GM18873 (cell line): ENCODE results near the gene RREB1.

ENCODE experiments used
- ATAC-seq: cut with Tn5 transposase; IDR thresholded peaks from one replicate; pipeline ENCODE4 v1.9.1; 2021; ENCODE audit warnings: mild to moderate bottlenecking, moderate library complexity, moderate number of reproducible peaks; ENCODE audit not compliant: unreplicated experiment, low FRiP score

The RREB1 gene

DNA sequence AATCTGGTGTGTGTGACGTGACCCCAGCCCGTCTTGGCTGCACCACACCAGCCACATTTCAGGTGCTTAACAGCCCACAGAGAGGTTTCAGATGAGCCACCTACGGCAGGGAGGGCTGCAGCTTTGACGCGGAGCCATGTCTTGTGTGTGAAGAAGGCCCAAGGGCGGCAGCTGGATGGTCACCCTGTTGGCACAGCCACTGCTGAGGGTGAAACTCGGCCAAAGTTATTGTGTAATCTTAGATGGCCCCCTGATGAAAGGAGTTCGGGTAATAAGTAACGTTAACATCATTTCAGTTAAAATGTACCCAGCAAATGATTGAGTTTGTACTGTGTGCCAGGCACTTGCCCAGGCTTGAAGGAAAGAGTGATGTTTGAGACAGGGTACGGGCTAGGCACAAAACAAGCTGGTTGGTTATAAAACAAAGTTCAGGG, 108.1 kb downstream of the RREB1 start:
- ATAC-seq: no peak

DNA sequence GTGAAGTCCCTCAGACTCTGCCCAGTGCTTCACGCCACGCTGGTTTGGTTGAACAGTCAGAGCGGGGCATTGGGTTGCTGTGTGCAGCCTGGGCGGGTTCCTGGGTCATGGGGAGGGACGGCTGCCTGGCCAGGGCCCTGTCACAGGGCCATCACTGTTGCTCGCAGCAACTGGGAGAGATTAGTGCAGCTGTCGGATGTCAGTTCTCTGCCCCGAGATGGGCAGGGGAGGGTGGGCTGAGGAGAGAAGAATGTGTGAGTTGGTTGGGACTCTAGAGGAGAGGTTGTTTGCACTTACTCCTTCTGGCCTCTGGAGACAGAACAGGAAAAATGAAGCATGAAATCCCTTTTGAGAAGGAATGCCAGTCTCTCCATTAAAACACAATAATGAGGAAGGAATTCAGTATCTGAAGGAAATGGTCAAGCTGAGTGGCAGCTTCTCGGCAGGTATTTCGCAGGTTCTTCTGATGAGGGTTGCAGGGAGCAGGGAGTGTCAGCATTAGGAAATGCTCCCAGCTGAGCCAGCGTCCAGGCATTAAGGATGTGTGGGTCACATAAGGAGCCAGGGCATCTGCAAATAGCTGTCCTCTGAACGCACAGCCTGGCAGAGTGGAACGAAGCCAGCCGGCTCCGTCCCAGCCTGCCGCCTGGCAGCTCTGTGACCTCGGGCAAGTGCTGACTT, 109.3 kb downstream of the RREB1 start:
- no peak for ATAC-seq

GRCh38 chr6:7218406-7218988, 110.7 kb downstream of the RREB1 start:
- ATAC-seq: no peak

DNA sequence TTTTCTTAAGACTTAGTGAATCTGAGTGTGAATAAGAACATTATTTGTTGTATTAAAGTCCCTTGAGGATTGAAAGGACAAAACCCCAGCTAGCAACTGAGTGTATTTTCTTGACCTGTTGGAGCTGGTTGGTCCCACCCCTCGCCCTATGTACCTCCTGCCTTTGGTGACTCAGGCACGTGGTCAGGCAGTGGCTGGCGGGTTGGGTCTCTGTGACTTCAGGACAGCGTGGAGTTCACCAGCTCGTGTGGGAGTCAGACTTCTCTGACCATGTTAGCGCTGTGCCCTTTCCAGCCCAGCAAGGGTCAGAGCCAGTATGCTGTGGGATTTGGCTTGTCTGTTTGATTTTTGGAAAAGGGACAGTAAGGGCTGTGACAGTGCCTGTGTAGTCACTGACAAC, 111.5 kb downstream of the RREB1 start:
- no peak for ATAC-seq

- ATAC-seq: no peak
Observed at GRCh38 chr6:7222197-7222596, 114.4 kb downstream of the RREB1 start.

- no peak for ATAC-seq
Observed at GRCh38 chr6:7224731-7225130, 117.0 kb downstream of the RREB1 start.

DNA sequence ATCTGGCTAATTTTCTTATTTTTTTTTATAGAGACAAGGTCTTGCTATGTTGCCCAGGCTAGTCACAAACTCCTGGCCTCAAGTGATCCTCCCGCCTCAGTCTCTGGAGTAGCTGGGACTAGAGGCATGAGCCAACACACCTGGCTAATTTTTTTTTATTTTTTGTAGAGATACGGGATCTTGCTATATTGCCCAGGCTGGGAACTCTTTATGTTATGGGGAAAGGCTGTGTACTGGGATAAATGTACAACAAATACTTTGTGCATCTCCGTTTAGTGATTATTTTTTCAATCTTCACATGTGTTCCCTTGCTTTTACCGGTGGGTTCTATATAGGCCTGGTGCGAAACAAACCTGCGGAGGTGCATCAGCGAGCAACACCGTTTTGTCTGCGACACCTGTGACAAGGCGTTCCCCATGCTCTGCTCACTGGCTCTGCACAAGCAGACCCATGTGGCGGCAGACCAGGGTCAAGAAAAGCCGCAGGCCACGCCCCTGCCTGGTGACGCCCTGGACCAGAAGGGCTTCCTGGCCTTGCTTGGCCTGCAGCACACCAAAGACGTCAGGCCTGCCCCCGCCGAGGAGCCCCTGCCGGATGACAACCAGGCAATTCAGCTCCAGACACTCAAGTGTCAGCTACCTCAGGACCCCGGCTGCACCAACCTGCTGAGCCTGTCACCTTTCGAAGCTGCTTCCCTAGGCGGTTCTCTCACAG, 121.1 kb downstream of the RREB1 start:
- ATAC-seq: no peak

- ATAC-seq: no peak
Observed at GRCh38 chr6:7229376-7230326, 121.9 kb downstream of the RREB1 start.

GRCh38 chr6:7230327-7230691, 122.5 kb downstream of the RREB1 start:
- no peak for ATAC-seq

DNA sequence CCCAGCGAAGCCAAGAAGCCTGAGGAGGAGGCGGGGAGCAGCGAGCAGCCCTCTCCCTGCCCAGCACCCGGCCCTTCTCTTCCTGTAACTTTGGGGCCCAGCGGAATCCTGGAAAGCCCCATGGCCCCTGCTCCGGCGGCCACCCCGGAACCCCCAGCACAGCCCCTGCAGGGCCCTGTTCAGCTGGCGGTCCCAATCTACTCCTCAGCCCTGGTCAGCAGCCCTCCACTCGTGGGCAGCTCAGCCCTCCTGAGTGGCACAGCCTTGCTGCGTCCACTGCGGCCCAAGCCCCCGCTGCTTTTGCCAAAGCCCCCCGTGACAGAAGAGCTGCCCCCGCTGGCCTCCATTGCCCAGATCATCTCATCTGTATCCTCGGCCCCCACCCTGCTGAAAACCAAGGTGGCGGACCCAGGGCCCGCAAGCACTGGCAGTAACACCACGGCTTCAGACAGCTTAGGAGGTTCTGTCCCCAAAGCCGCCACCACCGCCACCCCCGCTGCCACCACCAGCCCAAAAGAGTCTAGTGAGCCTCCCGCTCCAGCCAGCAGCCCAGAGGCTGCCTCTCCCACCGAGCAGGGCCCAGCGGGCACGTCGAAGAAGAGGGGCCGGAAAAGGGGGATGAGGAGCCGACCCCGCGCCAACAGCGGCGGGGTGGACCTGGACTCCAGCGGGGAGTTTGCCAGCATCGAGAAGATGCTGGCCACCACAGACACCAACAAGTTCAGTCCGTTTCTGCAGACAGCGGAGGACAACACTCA, 123.4 kb downstream of the RREB1 start:
- no peak for ATAC-seq

GRCh38 chr6:7232351-7232750, 124.6 kb downstream of the RREB1 start:
- ATAC-seq: no peak

GRCh38 chr6:7234547-7234946, 126.8 kb downstream of the RREB1 start:
- no peak for ATAC-seq

- ATAC-seq: no peak
Observed at GRCh38 chr6:7235712-7236305, 128.0 kb downstream of the RREB1 start.

- ATAC-seq: no peak
Observed at GRCh38 chr6:7236306-7237209, 128.8 kb downstream of the RREB1 start.

- ATAC-seq: no peak
Observed at GRCh38 chr6:7237653-7238188, 130.0 kb downstream of the RREB1 start.

DNA sequence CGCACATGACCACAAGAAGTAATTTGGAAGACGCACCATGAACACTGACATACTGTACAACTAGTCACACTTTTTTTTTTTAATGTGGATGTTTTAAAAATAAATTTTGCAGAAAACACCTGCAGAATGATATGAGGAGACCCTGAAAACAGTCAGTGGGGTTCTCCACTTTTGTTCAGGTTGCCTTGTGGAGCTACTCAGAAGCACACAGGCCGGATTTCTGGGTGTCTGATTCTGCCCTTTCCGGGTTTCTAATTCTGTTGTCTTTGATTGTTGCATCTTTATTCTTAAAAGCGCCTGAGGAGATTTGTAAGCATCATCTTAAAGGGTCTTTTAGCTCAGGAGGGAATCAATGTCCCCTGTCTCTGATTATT, 130.8 kb downstream of the RREB1 start:
- ATAC-seq: no peak

DNA sequence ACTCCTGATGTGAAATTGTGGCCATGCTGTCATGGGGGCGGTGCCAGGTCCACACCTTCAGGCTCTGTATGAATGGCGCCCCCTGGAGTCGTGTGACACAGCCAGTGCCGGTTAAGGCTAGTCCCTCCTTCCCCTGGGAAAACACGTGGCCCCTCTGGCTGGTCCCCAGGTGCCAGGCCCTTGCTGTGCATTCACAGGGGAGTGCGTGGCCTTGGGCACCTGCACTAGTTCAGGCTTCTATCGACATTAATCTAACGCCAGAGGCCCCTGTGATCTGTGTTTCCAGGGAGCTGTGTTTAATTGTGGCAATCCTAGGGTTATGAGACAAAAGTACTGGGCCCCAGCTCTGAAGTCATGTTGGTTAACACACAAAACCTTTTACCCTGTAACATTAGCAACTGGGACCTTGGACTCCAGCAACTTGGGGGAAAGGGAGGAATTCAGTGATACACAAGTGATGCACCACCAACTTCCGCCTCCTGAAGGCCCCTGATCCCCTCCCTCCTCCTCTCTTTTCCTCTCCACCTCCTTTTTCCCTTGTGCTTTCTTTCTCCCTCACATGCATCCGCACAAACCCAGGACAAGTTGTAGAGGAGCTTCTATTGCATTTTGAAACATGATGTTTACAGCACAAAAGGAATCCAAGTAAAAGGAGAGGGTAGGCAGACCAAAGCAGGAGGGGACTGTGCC, 131.3 kb downstream of the RREB1 start:
- ATAC-seq: no peak

GRCh38 chr6:7239590-7239948, 131.8 kb downstream of the RREB1 start:
- ATAC-seq: no peak
